ENCODE results near the gene UCK1. TPM values are rescaled to one million over a fixed set of nuclear protein-coding genes. Genes with fewer than 3 reads are reported as not detected.

Gene UCK1
- total and polyA plus RNA-seq, 2 experiments from 2014 or later, result 22.2 to 36.8 TPM

GRCh38 chr9:131484051-131484445 lies 47.0 kb downstream of the UCK1 start:
- H3K27ac ChIP-seq, result no peak overlapping the region
- no peak overlapping the region for H2AFZ ChIP-seq
- peaks cover 8% of the 10 kb centered on the region for H4K20me1 ChIP-seq (ENCODE audit: insufficient read depth, poor library complexity, severe bottlenecking)
- no peak overlapping the region for H3K4me2 ChIP-seq
- no peaks in the 10 kb centered on the region for H3K9me2 ChIP-seq (replicated peaks; ENCODE audit: insufficient read depth)
- 94% methylated on average over 7 of the region's 7 CpGs for WGBS (ENCODE audit: low lambda C conversion rate, missing lambda C conversion rate)
- no peak overlapping the region for H3K4me3 ChIP-seq
- no peaks in the 10 kb centered on the region for H3K9me3 ChIP-seq (ENCODE audit: low read depth)
- no peak for DNase-seq (ENCODE audit: low spot score)
- H3K79me2 ChIP-seq, result peaks cover 15% of the 10 kb centered on the region
- H3K4me1 ChIP-seq (ENCODE audit: insufficient read depth), result no peaks in the 10 kb centered on the region
- no peaks in the 10 kb centered on the region for H3K36me3 ChIP-seq (replicated peaks; ENCODE audit: insufficient read depth, low read depth)
- no peaks in the 10 kb centered on the region for H3K27me3 ChIP-seq
- TF ChIP-seq CTCF (IDR thresholded peaks at IDR 0.05; ENCODE audit: poor library complexity), result no peak
- no peak for TF ChIP-seq EZH2 (IDR thresholded peaks at IDR 0.05; ENCODE audit: borderline replicate concordance)
- no peak for TF ChIP-seq EZH2phosphoT487 (IDR thresholded peaks at IDR 0.05; ENCODE audit: low read depth, severe bottlenecking, unreplicated experiment)

GRCh38 chr9:131483319-131484050 lies 47.6 kb downstream of the UCK1 start:
- H3K4me2 ChIP-seq, result no peak overlapping the region
- H3K79me2 ChIP-seq, result peaks cover 20% of the 10 kb centered on the region
- TF ChIP-seq EZH2 (IDR thresholded peaks at IDR 0.05; ENCODE audit: borderline replicate concordance) (no peak), CTCF (IDR thresholded peaks at IDR 0.05; ENCODE audit: poor library complexity) (no peak), EZH2phosphoT487 (IDR thresholded peaks at IDR 0.05; ENCODE audit: low read depth, severe bottlenecking, unreplicated experiment) (no peak)
- H3K4me3 ChIP-seq, result no peak overlapping the region
- no peak overlapping the region for H2AFZ ChIP-seq
- H3K9me2 ChIP-seq (replicated peaks; ENCODE audit: insufficient read depth), result no peaks in the 10 kb centered on the region
- DNase-seq (ENCODE audit: low spot score), result no peak
- peaks cover 11% of the 10 kb centered on the region for H4K20me1 ChIP-seq (ENCODE audit: insufficient read depth, poor library complexity, severe bottlenecking)
- no peaks in the 10 kb centered on the region for H3K9me3 ChIP-seq (ENCODE audit: low read depth)
- H3K27ac ChIP-seq, result no peak overlapping the region
- H3K36me3 ChIP-seq (replicated peaks; ENCODE audit: insufficient read depth, low read depth), result no peaks in the 10 kb centered on the region
- WGBS (ENCODE audit: low lambda C conversion rate, missing lambda C conversion rate), result 95% methylated on average over 9 of the region's 9 CpGs
- no peaks in the 10 kb centered on the region for H3K4me1 ChIP-seq (ENCODE audit: insufficient read depth)
- no peaks in the 10 kb centered on the region for H3K27me3 ChIP-seq

- H2AFZ ChIP-seq, result no peak overlapping the region
- no peaks in the 10 kb centered on the region for H3K9me2 ChIP-seq (replicated peaks; ENCODE audit: insufficient read depth)
- peak overlapping the region; percentile 57 for H3K27ac ChIP-seq
- no peaks in the 10 kb centered on the region for H3K9me3 ChIP-seq (ENCODE audit: low read depth)
- peaks cover 28% of the 10 kb centered on the region for H3K79me2 ChIP-seq
- 97% methylated on average over 24 of the region's 24 CpGs for WGBS (ENCODE audit: low lambda C conversion rate, missing lambda C conversion rate)
- no peaks in the 10 kb centered on the region for H3K27me3 ChIP-seq
- H3K4me2 ChIP-seq, result no peak overlapping the region
- no peak for TF ChIP-seq CTCF (IDR thresholded peaks at IDR 0.05; ENCODE audit: poor library complexity)
- no peak for TF ChIP-seq EZH2phosphoT487 (IDR thresholded peaks at IDR 0.05; ENCODE audit: low read depth, severe bottlenecking, unreplicated experiment)
- TF ChIP-seq EZH2 (IDR thresholded peaks at IDR 0.05; ENCODE audit: borderline replicate concordance), result no peak
- H3K4me1 ChIP-seq (ENCODE audit: insufficient read depth), result no peaks in the 10 kb centered on the region
- DNase-seq (ENCODE audit: low spot score), result no peak
- peaks cover 7% of the 10 kb centered on the region for H4K20me1 ChIP-seq (ENCODE audit: insufficient read depth, poor library complexity, severe bottlenecking)
- H3K4me3 ChIP-seq, result no peak overlapping the region
- H3K36me3 ChIP-seq (replicated peaks; ENCODE audit: insufficient read depth, low read depth), result no peaks in the 10 kb centered on the region
Measured at GRCh38 chr9:131482343-131483006, 48.6 kb downstream of the UCK1 start.
